GM18870 (cell line): ENCODE measurements around the gene SPATA31C2.
"Not testable (repeated sequence)": the region's sequence is repeated elsewhere in the genome, so short reads cannot be mapped to it uniquely, and the experiment has no call there.

Source experiments
- ATAC-seq: cut with Tn5 transposase; IDR thresholded peaks from one replicate; pipeline ENCODE4 v1.9.1; 2021; ENCODE audit warnings: moderate library complexity; ENCODE audit not compliant: unreplicated experiment

SPATA31C2 gene

GRCh38 chr9:88127700-88128300 is 10.5 kb downstream of the SPATA31C2 start:
- ATAC-seq = not testable (repeated sequence)

GRCh38 chr9:88123413-88123812 is 14.9 kb downstream of the SPATA31C2 start:
- ATAC-seq = not testable (repeated sequence)

- not testable (repeated sequence) for ATAC-seq
Measured at GRCh38 chr9:88118121-88118520, 20.2 kb downstream of the SPATA31C2 start.

GRCh38 chr9:88114968-88115612 is 23.2 kb downstream of the SPATA31C2 start:
- not testable (repeated sequence) for ATAC-seq

GRCh38 chr9:88114283-88114967 is 23.9 kb downstream of the SPATA31C2 start:
- ATAC-seq = not testable (repeated sequence)

- not testable (repeated sequence) for ATAC-seq
Measured at GRCh38 chr9:88113156-88114130, 24.8 kb downstream of the SPATA31C2 start.

GRCh38 chr9:88110026-88110425 is 28.2 kb downstream of the SPATA31C2 start:
- no peak for ATAC-seq

- ATAC-seq = no peak
Measured at GRCh38 chr9:88108779-88109178, 29.5 kb downstream of the SPATA31C2 start.

GRCh38 chr9:88106492-88106891 is 31.8 kb downstream of the SPATA31C2 start:
- ATAC-seq = no peak

- no peak for ATAC-seq
Measured at GRCh38 chr9:88092797-88093331, 45.4 kb downstream of the SPATA31C2 start.

GRCh38 chr9:88090151-88090581 is 48.1 kb downstream of the SPATA31C2 start:
- ATAC-seq = no peak

- ATAC-seq = no peak
Measured at GRCh38 chr9:88087906-88088305, 50.4 kb downstream of the SPATA31C2 start.

- ATAC-seq = no peak
Measured at GRCh38 chr9:88085476-88085875, 52.8 kb downstream of the SPATA31C2 start.

GRCh38 chr9:88084357-88085183 is 53.7 kb downstream of the SPATA31C2 start:
- ATAC-seq = no peak
